HG02943 (cell line): ENCODE results near the gene LYSMD4.
A peak's percentile ranks its signal among the peaks of the same experiment; 100 is the strongest.
"Not testable (repeated sequence)": the region's sequence is repeated elsewhere in the genome, so short reads cannot be mapped to it uniquely, and the experiment has no call there.

Experiments used
- ATAC-seq: cut with Tn5 transposase; IDR thresholded peaks from one replicate; pipeline ENCODE4 v1.9.1; 2021; ENCODE audit warnings: mild to moderate bottlenecking, low read depth, moderate library complexity; ENCODE audit not compliant: unreplicated experiment

Gene LYSMD4

DNA sequence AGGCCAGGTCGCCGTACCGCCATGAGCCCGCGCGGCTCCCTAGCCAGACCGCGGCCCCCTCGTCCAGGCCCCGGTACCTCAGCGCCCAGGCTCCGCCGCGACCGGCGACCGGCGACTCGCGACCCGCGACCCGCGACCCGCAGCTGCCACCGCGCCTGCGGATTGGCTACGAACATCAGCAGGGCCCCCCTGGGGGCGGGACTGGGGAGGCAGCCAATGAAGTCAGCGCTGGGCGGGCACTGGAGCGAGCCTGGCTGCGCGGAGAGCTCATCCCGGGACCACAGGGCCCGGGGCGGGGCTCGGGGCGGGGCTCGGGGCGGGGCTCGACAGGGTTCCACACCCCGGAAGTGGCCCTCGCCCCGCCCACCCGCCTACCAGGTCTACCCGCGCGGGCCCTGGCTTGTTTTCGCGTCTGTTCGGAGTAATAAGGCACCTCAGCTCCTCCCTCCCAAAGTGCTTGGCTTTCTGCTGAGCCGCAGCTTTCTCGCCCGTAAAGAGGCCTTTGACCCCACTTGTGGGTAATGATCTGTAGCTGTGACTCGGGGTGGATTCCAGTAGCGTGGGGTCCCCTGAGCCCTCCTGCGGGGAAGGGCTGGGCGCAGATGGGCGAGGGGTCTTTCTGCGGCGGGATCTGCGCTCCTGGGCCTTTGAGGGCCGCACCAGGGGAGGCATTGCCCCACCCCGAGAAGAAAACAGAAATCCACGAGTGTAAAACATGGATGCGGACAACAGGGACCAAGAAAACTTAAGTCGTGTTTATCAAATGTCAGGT is at the start of gene LYSMD4:
TSS of gene LYSMD4 (minus strand) at position 170 of the 772 bp plus-strand sequence. CDS start 1,438 bp downstream, outside the sequence.
- ATAC-seq, result peak; percentile 99

DNA sequence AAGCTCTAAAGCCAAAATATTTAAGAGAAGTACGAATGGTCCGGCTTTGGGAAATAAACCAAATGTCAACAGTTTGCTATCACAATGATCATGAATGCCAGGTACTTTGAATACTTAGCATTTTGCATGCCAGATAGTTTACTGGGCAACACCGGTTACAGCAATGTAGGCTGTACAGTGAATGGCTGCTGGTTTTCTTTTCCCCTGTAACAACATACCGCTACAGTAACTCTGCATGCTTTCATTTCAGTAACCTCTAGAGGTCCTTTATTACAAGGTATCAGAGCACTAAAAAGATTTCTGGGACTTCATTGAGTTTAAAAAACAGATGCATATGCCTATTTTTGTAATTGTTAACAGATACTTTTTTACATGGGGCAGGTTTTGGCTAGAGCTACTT is 48.8 kb upstream of the LYSMD4 start:
- not testable (repeated sequence) for ATAC-seq

DNA sequence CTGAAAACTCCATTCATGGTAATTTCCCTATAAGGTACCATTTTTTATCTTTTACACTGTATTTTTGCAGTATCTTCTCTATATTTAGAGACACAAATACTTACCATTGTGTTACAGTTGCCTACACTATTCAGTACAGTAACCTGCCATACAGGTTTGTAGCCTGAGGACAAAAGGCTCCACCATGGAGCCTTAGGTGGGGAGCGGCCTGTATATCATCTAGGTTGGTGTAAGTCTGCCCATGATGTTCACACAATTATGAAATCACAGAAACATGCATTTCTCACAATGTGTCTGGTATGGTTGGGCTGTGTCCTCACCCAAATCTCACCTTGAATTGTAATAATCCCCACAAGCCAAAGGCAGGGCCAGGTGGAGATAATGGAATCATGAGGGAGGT is 43.9 kb upstream of the LYSMD4 start:
- ATAC-seq, result no peak

DNA sequence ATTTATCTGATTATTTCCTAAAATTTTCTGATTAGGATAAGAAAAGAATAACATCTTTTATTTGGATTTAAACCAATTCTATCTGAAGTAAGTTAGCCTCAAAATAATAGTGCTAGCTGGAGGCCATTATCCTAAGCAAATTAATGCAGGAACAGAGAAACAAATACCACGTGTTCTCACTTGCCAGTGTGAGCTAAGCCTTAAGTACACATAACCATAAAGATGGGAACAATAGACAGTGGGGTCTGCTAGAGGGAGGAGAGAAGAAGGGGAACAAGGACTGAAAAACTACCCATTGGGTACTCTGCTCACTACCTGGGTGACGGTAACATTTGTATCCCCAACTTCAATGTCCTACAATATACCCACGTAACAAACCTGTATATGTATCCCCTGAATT is 31.3 kb upstream of the LYSMD4 start:
- no peak for ATAC-seq

DNA sequence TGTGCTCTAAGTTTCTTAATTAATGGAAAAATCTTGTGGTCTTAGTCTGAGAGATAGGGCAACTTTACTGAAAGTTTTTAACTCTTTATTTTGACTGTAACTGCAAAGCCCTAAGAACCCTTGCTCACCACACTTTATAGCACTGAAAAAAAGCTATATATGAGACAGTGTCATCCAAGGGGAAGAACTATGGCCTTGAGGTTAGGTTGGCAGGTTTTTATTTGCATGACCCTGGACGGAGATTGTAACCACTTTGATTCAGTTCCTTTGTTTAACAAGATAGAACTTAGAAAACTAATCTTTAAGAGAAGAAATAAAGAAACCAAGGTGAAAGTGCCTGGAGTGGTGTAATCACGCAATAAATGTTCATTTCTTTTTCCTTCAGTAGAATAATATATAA is 30.6 kb upstream of the LYSMD4 start:
- ATAC-seq, result no peak

DNA sequence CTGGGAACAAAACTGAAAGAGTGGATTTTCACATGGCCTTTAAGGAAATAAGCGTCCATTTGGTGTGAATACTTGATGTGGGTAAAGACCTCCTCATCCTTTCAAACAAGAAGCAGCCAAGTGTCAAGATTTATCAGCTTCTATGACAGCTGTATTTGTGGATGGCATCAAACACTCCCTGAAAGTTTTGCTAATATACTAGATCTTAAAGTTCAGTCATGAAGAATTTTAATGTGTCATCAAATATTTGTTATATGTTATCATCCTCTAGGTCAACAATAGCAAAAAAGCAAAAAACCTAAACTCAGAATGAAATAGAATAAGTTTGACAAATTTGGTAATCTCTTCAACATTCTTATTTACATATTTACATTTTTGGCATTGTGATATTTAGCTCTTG is 29.1 kb upstream of the LYSMD4 start:
- no peak for ATAC-seq

DNA sequence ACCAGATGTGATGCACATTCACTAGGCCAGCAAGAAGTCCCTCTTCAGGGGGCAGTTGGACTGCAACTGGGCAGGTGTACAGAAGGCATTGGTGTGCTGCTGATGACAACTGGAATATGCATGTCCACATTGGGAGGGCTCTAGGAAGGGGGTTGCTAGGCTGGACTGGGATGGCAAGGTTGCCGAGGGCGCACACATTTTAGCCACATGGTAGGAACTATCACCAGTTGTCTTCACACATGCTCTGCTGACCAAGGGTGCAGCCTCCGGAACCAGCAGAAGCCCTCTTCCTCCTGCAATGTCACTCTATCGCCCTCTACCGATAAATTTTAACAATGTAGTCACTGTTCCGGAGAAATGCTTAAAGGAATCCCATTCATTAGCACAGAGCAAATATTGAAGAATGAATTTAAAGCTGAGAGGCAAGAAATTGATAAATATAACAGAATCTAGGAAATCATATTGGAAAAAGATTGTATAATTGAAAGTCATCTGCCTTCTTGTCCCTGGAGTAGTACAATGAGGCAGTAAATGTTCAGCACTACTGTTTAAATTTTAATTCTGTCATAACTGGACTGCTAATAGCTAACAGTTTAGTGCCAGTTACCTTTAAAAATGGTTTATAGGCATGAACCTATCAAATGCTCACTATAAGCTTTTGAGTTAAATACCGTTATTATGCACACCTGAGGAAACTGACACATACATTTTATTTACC is 22.6 kb upstream of the LYSMD4 start:
- peak; percentile 78 for ATAC-seq

DNA sequence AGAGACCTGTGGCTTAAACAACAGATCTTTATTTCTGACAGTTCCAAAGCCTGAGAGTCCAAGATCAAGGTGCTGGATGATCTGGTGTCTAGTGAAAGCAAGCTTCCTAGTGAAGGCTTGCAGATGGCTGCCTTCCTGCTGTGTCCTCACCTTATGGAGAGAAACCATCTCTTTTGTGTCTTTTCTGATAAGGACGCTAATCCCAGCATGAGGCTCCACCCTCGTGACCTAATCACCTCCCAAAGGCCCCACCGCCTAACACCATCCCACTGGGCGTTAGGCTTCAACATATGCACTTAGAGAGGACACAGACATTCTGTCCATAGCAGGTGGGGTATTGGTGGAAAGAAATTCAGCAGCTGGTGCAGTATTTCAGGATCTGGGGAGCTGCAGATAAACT is 19.8 kb upstream of the LYSMD4 start:
- ATAC-seq, result no peak

DNA sequence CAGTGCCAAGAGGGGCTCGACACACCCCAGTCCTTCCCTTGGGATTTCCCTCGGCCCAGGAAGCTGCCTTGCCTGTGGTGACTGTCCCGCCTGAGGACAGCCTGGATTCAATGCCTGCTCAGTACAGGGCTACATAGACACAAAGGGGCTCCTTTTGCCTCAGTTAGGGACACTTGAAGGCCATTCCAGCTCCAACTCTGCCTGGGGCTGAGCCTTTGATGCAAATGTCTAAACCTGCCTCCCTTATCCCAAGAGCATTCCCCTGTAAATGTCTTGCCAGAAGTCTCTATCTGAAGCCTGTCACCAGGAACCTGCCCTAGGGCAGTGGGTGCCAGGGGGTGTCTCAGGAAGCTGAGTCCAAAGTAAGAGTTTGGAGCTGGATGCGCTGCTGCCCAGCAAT is 19.3 kb upstream of the LYSMD4 start:
- ATAC-seq, result no peak

DNA sequence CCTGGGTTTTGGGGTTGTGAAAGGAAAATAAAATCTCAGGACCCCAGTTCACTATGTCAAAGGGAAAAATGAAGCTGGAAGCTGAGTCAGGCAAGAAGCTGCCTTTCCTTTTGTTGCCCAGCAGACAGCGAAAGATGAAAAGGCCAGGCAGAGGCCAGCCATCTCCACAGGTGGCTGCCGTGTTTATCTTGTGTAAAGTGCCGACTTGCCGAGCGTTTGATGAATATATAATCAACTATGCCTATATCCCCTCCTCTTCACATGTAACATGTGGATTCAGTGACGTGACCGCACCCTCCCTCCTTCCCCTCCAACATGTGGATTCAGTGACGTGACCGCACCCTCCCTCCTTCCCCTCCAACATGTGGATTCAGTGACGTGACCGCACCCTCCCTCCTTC is 17.1 kb upstream of the LYSMD4 start:
- ATAC-seq, result not testable (repeated sequence)

DNA sequence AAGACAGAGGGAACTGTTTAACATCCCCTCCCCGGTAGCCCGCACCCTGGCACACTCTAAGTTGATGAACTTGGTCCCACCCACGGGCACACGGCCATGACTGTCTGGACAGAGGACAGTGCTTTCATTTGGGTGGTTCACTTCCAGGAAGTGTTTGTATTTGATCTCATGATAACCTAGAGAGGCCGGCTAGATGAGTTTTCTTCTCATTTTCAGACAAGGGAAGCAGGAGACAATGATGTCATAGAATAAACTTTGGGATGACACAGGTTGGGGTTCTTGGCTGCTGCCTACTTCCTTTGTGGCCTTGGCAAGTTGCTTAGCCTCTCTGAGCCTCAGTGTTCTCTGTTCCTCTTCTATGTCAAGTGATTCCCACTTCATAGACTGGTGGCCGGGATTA is 16.1 kb upstream of the LYSMD4 start:
- no peak for ATAC-seq

DNA sequence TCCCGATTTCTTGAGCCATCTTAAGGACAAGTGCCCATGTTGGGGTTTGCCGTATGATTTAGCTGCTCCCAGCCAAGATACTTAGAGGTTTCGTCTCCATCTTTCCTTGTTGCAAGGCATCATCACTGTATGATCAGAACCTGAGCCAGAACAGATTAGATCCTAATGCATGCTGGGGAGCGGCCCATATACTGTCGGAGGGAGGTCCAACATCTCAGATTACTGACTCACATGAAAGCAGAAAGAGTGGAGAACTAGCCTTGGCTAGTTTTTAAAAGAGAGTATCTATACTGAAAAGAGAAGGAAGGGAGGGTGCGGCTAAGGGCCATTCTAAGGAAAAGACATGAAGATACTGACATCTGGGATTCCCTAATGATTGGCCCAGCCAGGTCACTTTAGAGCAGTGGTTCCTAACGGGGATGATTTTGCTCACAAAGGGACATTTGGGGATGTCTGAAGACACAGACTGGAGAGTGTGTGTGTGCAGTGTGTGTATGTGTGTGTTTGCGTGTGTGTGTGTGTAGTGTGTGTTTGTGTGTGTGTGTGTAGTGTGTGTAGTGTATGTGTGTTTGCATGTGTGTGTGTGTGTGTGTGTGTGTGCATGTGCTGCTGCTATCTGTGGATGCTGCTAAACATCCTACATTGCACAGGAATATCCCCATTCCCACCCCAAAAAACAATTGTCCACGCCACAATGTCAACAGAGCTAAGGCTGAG is 12.3 kb upstream of the LYSMD4 start:
- no peak for ATAC-seq

DNA sequence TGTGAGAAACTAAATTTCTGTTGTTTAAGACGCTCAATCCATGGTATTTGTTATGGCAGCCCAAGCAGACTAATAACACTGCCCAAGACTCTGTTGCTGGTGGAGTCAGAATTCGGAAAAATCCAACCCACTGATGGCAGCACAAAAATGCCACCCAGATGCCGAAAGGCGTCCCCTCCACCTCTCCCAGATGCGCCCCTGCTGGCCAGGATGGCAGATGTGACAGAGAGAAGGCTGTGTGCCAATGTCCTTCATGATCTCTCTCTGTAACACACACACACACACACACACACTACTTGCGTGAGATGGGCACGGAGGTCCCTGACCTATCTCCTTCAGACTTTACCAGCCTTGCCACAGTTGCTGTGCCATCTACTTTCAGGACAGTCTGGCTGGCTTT is 10.9 kb upstream of the LYSMD4 start:
- ATAC-seq, result no peak

DNA sequence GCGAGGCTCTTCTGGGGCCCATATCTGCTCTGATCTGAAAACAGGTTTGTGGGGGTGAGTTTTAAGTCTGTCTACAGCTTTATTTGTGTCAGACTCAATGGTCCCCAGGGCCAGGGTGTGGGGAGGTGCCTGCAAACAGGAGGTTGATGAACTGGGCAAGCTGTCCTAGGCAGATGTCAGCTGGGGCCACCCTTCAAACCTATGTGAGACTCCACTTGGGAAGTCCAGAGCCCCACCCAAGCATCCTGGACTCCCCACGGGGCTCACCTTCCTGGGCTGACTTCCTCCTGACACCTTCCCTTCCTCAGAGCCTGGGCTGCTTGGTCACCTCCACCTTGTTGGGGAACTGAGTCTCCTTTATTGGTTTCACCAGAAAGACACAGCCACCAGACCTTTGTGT is 8.6 kb upstream of the LYSMD4 start:
- ATAC-seq, result no peak

DNA sequence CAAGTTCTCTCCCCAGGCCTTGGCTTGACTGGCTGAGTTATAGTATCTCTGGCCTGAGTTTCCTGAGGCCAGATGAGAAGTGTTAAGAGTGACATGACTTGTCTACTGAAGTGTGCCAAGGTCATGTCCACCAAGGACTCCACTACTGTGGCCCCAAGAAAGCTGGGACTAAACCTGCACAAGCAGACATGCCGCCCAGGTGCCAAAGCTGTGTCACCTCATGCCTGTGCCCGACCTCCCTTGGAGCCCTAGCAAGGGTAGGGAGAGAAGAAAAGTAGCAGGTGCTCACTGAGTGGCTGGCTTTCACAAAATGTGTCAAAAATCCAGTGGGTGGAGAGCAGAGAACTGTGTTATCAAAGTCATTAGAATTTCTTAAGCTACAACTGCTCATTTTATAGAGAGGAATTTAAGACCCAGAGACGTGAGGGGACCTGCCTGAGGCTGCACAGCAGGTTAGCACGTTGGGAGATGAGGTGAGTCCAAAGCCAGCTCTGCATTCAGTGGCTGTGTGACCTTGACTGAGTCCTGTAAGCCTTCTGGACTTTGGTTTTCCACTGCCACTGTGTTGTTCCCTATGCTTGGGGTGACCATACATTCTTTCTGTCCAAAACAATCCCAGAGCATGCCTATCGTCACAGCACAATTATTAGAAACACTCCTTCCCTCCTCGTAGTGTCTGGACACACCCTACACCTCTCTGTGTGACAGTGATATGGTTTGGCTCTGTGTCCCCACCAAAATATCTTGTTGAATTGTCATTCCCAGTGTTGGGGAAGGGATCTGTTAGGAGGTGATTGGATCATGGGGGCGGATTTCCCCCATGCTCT is 5.0 kb upstream of the LYSMD4 start:
- ATAC-seq, result no peak

DNA sequence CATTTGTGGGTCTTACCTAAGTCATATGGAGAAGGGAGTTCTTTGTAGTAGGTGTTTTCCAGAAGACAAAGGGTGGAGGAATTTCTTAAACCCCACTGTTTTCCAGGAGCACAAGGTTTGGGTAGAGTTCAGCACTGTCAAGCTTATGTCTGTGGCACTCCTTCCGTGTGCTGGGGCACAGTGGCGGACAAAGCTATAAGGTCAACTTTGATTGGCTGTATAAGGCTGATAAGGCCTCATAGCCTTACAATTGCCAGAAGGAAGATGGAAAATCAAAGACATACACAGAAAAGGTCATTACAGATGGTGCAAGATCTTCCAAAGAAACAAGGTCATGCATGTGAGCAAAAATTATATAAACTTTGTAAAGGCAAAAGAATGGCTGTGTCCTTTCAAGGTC is 3.5 kb upstream of the LYSMD4 start:
- ATAC-seq, result no peak

DNA sequence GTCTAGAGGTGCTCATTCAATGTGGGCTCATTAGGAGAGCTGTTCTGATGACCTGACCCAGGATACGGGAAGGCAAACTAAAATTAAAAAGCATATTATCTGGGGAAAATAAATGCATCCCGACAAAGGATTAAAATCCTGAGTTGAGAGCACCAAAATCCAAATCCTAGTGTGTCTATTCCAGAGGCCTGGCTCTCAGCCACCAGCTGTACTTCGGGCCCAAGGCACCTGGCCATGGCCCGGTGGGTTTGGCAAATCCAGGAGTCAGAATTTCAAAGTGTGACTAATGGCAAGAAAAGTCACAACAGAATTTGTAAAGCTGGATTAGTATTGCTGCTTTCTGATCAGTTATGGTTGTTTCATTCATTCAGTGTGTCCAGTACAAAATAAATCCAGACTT is 2.6 kb upstream of the LYSMD4 start:
- ATAC-seq, result no peak

DNA sequence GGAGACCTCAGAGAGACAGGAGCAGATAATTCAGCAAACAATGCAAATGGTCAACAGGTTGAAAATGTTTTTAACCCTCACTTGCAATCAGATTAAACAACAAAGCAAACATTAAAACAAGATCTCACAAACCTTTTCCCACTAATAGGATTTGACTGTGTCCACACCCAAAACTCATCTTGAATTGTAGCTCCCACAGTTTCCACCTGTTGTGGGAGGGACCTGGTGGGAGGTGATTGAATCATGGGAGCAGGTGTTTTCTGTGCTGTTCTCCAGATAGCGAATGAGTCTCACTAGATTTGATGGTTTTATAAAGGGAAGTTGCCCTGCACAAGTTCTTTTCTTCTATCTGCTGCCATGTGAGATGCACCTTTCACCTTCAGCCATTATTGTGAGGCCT is 1.3 kb upstream of the LYSMD4 start:
- no peak for ATAC-seq

DNA sequence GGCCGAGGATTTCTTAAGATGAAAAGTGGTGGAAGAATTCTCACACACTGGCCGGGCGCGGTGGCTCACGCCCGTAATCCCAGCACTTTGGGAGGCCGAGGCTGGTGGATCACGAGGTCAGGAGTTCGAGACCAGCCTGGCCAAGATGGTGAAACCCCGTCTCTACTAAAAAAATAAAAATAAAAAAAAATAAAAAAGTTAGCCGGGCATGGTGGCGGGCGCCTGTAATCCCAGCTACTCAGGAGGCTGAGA is 729 bp upstream of the LYSMD4 start:
- ATAC-seq, result not testable (repeated sequence)

DNA sequence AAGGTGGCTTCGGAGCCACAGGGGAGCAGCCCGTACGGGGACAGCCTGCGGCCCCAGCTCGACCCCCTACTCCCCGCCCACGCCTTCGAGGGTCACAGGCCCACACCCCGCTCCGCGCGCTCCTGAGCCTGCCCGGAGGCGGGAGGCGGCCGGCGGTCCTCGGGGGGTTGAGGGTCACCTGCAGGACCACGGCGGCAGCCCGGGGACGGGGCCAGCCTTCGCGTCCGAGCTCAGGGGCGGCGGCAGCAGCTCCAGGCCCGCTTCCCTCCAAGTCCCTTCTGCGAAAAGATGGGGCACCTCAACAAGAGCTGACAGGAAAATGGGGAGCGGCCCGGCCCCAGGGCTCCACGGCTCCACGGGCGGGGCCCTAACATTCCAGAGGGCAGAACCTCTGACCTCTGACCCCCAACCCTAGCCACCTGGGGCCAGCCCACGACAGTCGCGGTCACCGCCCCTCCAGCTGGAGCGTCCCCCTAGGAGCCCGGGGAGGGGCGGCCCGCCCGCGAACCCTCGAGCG is 428 bp downstream of the LYSMD4 start:
- ATAC-seq, result peak; percentile 26
